GM12878 (cell line): ENCODE measurements around the gene NTM. TPM values are rescaled to one million over a fixed set of nuclear protein-coding genes. Genes with fewer than 3 reads are reported as not detected.

Experiments
- ATAC-seq: fragments of 200-7000 bp; cut with Tn5 transposase; 3 replicates; pipeline ENCODE4 v1.9.1; 2020; ENCODE audit warnings: mild to moderate bottlenecking, moderate library complexity
- BruUV-seq: library from RNA; stranded (reverse); fragments of 400-500 nt; replicated peaks from 2 replicates; lab custom pipeline; 2021; lab: Mats Ljungman, UMichigan
- CTCF ChIA-PET: fragments of 300-600 bp; sonication (Branson Sonifier 250); formaldehyde crosslinking; extraction: SDS; loops from one replicate; lab custom pipeline; 2021; ENCODE audit warnings: inconsistent platforms; lab: Yijun Ruan, JAX
- POLR2A ChIA-PET: fragments of 350-600 bp; formaldehyde crosslinking; extraction: SDS; loops from one replicate; lab custom pipeline; 2021; ENCODE audit warnings: inconsistent platforms; lab: Charles Lee
- RAD21 ChIA-PET: fragments of 300-600 bp; sonication (Branson Sonifier 250); formaldehyde crosslinking; loops from one replicate; lab custom pipeline; 2023; ENCODE audit warnings: antibody characterized with exemption; ENCODE audit not compliant: unreplicated experiment; lab: Charles Lee
- SMC1A ChIA-PET: fragments of 300-600 bp; sonication (Branson Sonifier 250); formaldehyde crosslinking; loops from one replicate; lab custom pipeline; 2023; ENCODE audit not compliant: unreplicated experiment, uncharacterized antibody; lab: Charles Lee
- DNase-seq: peaks from one replicate; pipeline ENCODE4 v3.0.0-alpha.2; 2011; ENCODE audit warnings: low read depth, low spot score
- FAIRE-seq: peaks from 3 replicates; lab custom pipeline; 2011; peaks lifted over from hg19 to GRCh38; lab: Jason Lieb, UNC
- H2AFZ ChIP-seq: 2 replicates; pipeline ENCODE4 v1.6.0; 2011; ENCODE audit warnings: low read depth, low read length, control low read depth; ENCODE audit not compliant: control insufficient read depth
- H3K27ac ChIP-seq: 2 replicates; pipeline ENCODE4 v1.5.1; 2011; ENCODE audit warnings: control low read depth; ENCODE audit not compliant: control insufficient read depth, insufficient read depth
- H3K27me3 ChIP-seq, 2 experiments: replicated peaks in 1 of 2; 2 replicates each; pipeline versions ENCODE4 v1.6.0 to v1.6.1; 2011; ENCODE audit warnings: low read length in 1 of 2; ENCODE audit not compliant: control insufficient read depth in 2 of 2, insufficient read depth in 2 of 2
- H3K36me3 ChIP-seq, 2 experiments: 2 replicates each; pipeline ENCODE4 v1.5.1; 2011; ENCODE audit warnings: low read length in 1 of 2; ENCODE audit not compliant: control insufficient read depth in 2 of 2, insufficient read depth in 2 of 2
- H3K4me1 ChIP-seq: 2 replicates; pipeline ENCODE4 v1.6.1; 2011; ENCODE audit warnings: mild to moderate bottlenecking, low read length, moderate library complexity, mixed read lengths; ENCODE audit not compliant: control insufficient read depth, insufficient read depth
- H3K4me2 ChIP-seq: 2 replicates; pipeline ENCODE4 v1.6.0; 2011; ENCODE audit warnings: control low read depth; ENCODE audit not compliant: control insufficient read depth, insufficient read depth
- H3K4me3 ChIP-seq: fragments of 200-600 bp; sonication (generic); 2 replicates; pipeline ENCODE4 v1.5.1; 2016
- H3K79me2 ChIP-seq: 2 replicates; pipeline ENCODE4 v1.6.0; 2011; ENCODE audit warnings: low read length; ENCODE audit not compliant: control insufficient read depth, insufficient read depth
- H3K9ac ChIP-seq: 2 replicates; pipeline ENCODE4 v1.8.0; 2011; ENCODE audit warnings: low read length, control low read depth, mixed read lengths; ENCODE audit not compliant: control insufficient read depth, insufficient read depth
- H3K9me3 ChIP-seq: replicated peaks from 3 replicates; pipeline ENCODE4 v1.5.1; 2011; ENCODE audit warnings: mild to moderate bottlenecking, low read length; ENCODE audit not compliant: control insufficient read depth, insufficient read depth
- H4K20me1 ChIP-seq: 2 replicates; pipeline ENCODE4 v1.6.0; 2011; ENCODE audit not compliant: control insufficient read depth, insufficient read depth
- CEBPZ ChIP-seq: fragments of 150-350 bp; IDR thresholded peaks from 2 replicates; pipeline ENCODE4 v1.6.1; 2016; ENCODE audit warnings: low read depth, low read length
- CHD1 ChIP-seq: IDR thresholded peaks from 2 replicates; pipeline ENCODE4 v1.6.1; 2012; ENCODE audit warnings: low read depth, low read length, improper control_type of control experiment
- CREB1 ChIP-seq: IDR thresholded peaks from 2 replicates; pipeline ENCODE4 v1.6.1; 2012; ENCODE audit warnings: low read depth, mild to moderate bottlenecking, inconsistent platforms
- CUX1 ChIP-seq: IDR thresholded peaks from 2 replicates; pipeline ENCODE4 v1.6.1; 2012; ENCODE audit warnings: improper control_type of control experiment, low read depth, low read length; ENCODE audit not compliant: insufficient replicate concordance
- IRF5 ChIP-seq: fragments of 450-650 bp; IDR thresholded peaks from 2 replicates; pipeline ENCODE4 v1.6.1; 2017; ENCODE audit warnings: borderline replicate concordance
- NFXL1 ChIP-seq: fragments of 450-650 bp; IDR thresholded peaks from 2 replicates; pipeline ENCODE4 v1.6.1; 2017; ENCODE audit warnings: antibody characterized with exemption, mild to moderate bottlenecking, borderline replicate concordance
- RELB ChIP-seq: fragments of 450-650 bp; IDR thresholded peaks from 2 replicates; pipeline ENCODE4 v1.6.1; 2017; ENCODE audit warnings: low read depth, mild to moderate bottlenecking, moderate library complexity
- SREBF1 ChIP-seq: IDR thresholded peaks from 2 replicates; pipeline ENCODE4 v1.6.1; 2012; ENCODE audit warnings: mild to moderate bottlenecking, low read length
- USF2 ChIP-seq: IDR thresholded peaks from 2 replicates; pipeline ENCODE4 v1.6.1; 2011; ENCODE audit warnings: low read depth, low read length, improper control_type of control experiment, borderline replicate concordance
- ZNF217 ChIP-seq: fragments of 450-650 bp; IDR thresholded peaks from 2 replicates; pipeline ENCODE4 v1.6.1; 2017; ENCODE audit warnings: antibody characterized with exemption, mild to moderate bottlenecking
- WGBS: methylation state at CpG from one replicate; pipeline ENCODE4 v1.1.6; 2016; ENCODE audit warnings: low lambda C conversion rate; ENCODE audit not compliant: insufficient replicate concordance, insufficient coverage; ENCODE audit errors: missing lambda C conversion rate; 5-methylcytosine and 5-hydroxymethylcytosine counted together
- in situ Hi-C: fragments of 300-500 bp; cut with MboI; formaldehyde crosslinking; loops from 9 replicates; pipeline ENCODE4 v1.14.3; 2018; ENCODE audit warnings: mixed read lengths
- intact Hi-C: fragments of 100-400 bp; cut with micrococcal nuclease; formaldehyde crosslinking; loops from one replicate; pipeline ENCODE4 v1.14.2; 2022; ENCODE audit not compliant: unreplicated experiment
- polyA plus RNA-seq, 11 experiments: library from polyadenylated mRNA; depleted of rRNA in 4 of 11; unstranded in 6 of 11; stranded (reverse) in 5 of 11; fragments of >200 nt; fragmentation: Nextera tagmentation in 4 of 11; fragmentation: Illumina TruSeq in 1 of 11; extraction: Ambion mirVana in 4 of 11; extraction: Trizol in 1 of 11; gene quantifications; 1 replicate in 1 of 11; 2 replicates in 10 of 11; pipeline versions ENCODE4 v1.2.1 to v1.2.3, GENCODE V29; 2011 to 2016; ENCODE audit warnings: inconsistent platforms in 2 of 11, missing spikeins in 2 of 11, low read depth in 1 of 11
- total RNA-seq, 4 experiments: library from RNA; depleted of rRNA in 3 of 4; stranded (reverse); fragments of >200 nt in 3 of 4; fragmentation: Illumina TruSeq in 1 of 4; extraction: Trizol in 1 of 4; gene quantifications; 2 replicates each; pipeline versions ENCODE4 v1.2.1 to v1.2.3, GENCODE V29; 2013 to 2021

NTM gene
- total and polyA plus RNA-seq, 10 of the 15 experiments (the other 5 are each of a cell fraction or from before 2014, with no cell fraction given) = not detected

GRCh38 chr11:132258875-132259274 lies 888.5 kb downstream of the NTM start (continued):
- TF ChIP-seq CUX1 (no peak), ZNF217 (no peak), CHD1 (no peak), USF2 (no peak), SREBF1 (no peak)

- POLR2A ChIA-PET = no interaction called here
- 1% methylated on average over 7 of the region's 7 CpGs for WGBS
- no TSS peak for BruUV-seq
- TF ChIP-seq RELB (no peak), NFXL1 (no peak), CREB1 (no peak), IRF5 (no peak), CEBPZ (no peak)
These were observed 890.2 kb downstream of the NTM start for GRCh38 chr11:132260636-132261035.

More at GRCh38 chr11:132260636-132261035, 890.2 kb downstream of the NTM start:
- no peak overlapping the region for H3K4me2 ChIP-seq
- H4K20me1 ChIP-seq = no peaks in the 10 kb centered on the region
- ChIA-PET RAD21 (no interaction called here), CTCF (interaction anchor here (0.7 kb wide), 1 partner anchor 18 kb away, joined by 4 read pairs; no protein-coding TSS in a partner anchor), SMC1A (interaction anchor here (0.6 kb wide), 1 partner anchor 119 kb away, joined by 3 read pairs; no protein-coding TSS in a partner anchor)
- H3K36me3 ChIP-seq = no peaks in the 10 kb centered on the region
- no peak overlapping the region for H2AFZ ChIP-seq
- no peaks in the 10 kb centered on the region for H3K4me1 ChIP-seq
- no peak overlapping the region for H3K27ac ChIP-seq
- no peaks in the 10 kb centered on the region for H3K9me3 ChIP-seq
- no peaks in the 10 kb centered on the region for H3K79me2 ChIP-seq
- in situ Hi-C loops = no loop called here
- peaks cover 0 to 5% of the 10 kb centered on the region in 2 experiments; a peak in 1 of 4 replicates for H3K27me3 ChIP-seq
- FAIRE-seq = no peak
- no peak overlapping the region for H3K4me3 ChIP-seq
- intact Hi-C loops = no loop called here
- no peak for ATAC-seq
- H3K9ac ChIP-seq = no peak overlapping the region
- no peak for DNase-seq
